ENCODE measurements around the gene ARHGAP22.

ARHGAP22 gene

GRCh38 chr10:48536156-48536500 is 68.7 kb downstream of the ARHGAP22 start:
- H3K4me3 ChIP-seq (ENCODE audit: low read depth, low read length), result no peak overlapping the region

- no peak overlapping the region for H3K4me3 ChIP-seq (ENCODE audit: low read depth, low read length)
These were observed 69.3 kb downstream of the ARHGAP22 start for GRCh38 chr10:48535416-48536155.

GRCh38 chr10:48533951-48534720 is 70.7 kb downstream of the ARHGAP22 start:
- no peak overlapping the region for H3K4me3 ChIP-seq (ENCODE audit: low read depth, low read length)

GRCh38 chr10:48533540-48533939 is 71.3 kb downstream of the ARHGAP22 start:
- no peak overlapping the region for H3K4me3 ChIP-seq (ENCODE audit: low read depth, low read length)

GRCh38 chr10:48531486-48531885 is 73.4 kb downstream of the ARHGAP22 start:
- no peak overlapping the region for H3K4me3 ChIP-seq (ENCODE audit: low read depth, low read length)

- H3K4me3 ChIP-seq (ENCODE audit: low read depth, low read length), result no peak overlapping the region
These were observed 75.5 kb downstream of the ARHGAP22 start for GRCh38 chr10:48529331-48529730.

GRCh38 chr10:48527756-48528155 is 77.1 kb downstream of the ARHGAP22 start:
- H3K4me3 ChIP-seq (ENCODE audit: low read depth, low read length), result no peak overlapping the region

- no peak overlapping the region for H3K4me3 ChIP-seq (ENCODE audit: low read depth, low read length)
These were observed 77.9 kb downstream of the ARHGAP22 start for GRCh38 chr10:48526846-48527505.

- H3K4me3 ChIP-seq (ENCODE audit: low read depth, low read length), result no peak overlapping the region
These were observed 78.7 kb downstream of the ARHGAP22 start for GRCh38 chr10:48526011-48526821.

- no peak overlapping the region for H3K4me3 ChIP-seq (ENCODE audit: low read depth, low read length)
These were observed 79.8 kb downstream of the ARHGAP22 start for GRCh38 chr10:48525113-48525512.

GRCh38 chr10:48523820-48524758 is 80.8 kb downstream of the ARHGAP22 start:
- H3K4me3 ChIP-seq (ENCODE audit: low read depth, low read length), result peak overlapping the region; percentile 69

GRCh38 chr10:48523212-48523819 is 81.6 kb downstream of the ARHGAP22 start:
- peak overlapping the region; percentile 69 for H3K4me3 ChIP-seq (ENCODE audit: low read depth, low read length)

- H3K4me3 ChIP-seq (ENCODE audit: low read depth, low read length), result no peak overlapping the region
These were observed 82.7 kb downstream of the ARHGAP22 start for GRCh38 chr10:48522011-48522765.

GRCh38 chr10:48520594-48520993 is 84.3 kb downstream of the ARHGAP22 start:
- no peak overlapping the region for H3K4me3 ChIP-seq (ENCODE audit: low read depth, low read length)

GRCh38 chr10:48520184-48520506 is 84.7 kb downstream of the ARHGAP22 start:
- no peak overlapping the region for H3K4me3 ChIP-seq (ENCODE audit: low read depth, low read length)

GRCh38 chr10:48519481-48520183 is 85.2 kb downstream of the ARHGAP22 start:
- H3K4me3 ChIP-seq (ENCODE audit: low read depth, low read length), result no peak overlapping the region

- no peak overlapping the region for H3K4me3 ChIP-seq (ENCODE audit: low read depth, low read length)
These were observed 85.9 kb downstream of the ARHGAP22 start for GRCh38 chr10:48518986-48519385.
